T-cell (primary cell): ENCODE measurements around the gene ZFP3. TPM values are rescaled to one million over a fixed set of nuclear protein-coding genes. Genes with fewer than 3 reads are reported as not detected.
A peak's percentile ranks its signal among the peaks of the same experiment; 100 is the strongest.

Experiments
- ATAC-seq, 4 experiments: fragments of 200-7000 bp in 3 of 4; fragments of 150-1000 bp in 1 of 4; cut with Tn5 transposase; replicated peaks in 1 of 4; 1 replicate in 3 of 4; 2 replicates in 1 of 4; pipeline ENCODE4 v1.10.0; 2021; ENCODE audit warnings: moderate library complexity in 3 of 4, mild to moderate bottlenecking in 2 of 4, moderate number of reproducible peaks in 1 of 4
- CTCF ChIA-PET, 2 donors: fragments of 300-600 bp; sonication (Branson Sonifier 250); formaldehyde crosslinking; loops; one replicate each; lab custom pipeline; 2022; ENCODE audit warnings: antibody characterized with exemption in 2 of 2; lab: Charles Lee
- POLR2A ChIA-PET, 2 donors: fragments of 300-600 bp; sonication (Branson Sonifier 250); formaldehyde crosslinking; loops; one replicate each; lab custom pipeline; 2022; ENCODE audit warnings: antibody characterized with exemption in 2 of 2; lab: Charles Lee
- DNase-seq, 35 experiments: peaks; one replicate each; pipeline versions ENCODE4 v3.0.0 to v3.0.0-alpha.2; 2013 to 2023
- H3K27ac ChIP-seq: one replicate; pipeline ENCODE4 v1.5.1; 2013; ENCODE audit warnings: low read length
- H3K27me3 ChIP-seq, 2 experiments: replicated peaks in 1 of 2; 1 replicate in 1 of 2; 2 replicates in 1 of 2; pipeline versions ENCODE4 v1.6.1 to v1.7.0; 2013; ENCODE audit warnings: low read length in 1 of 2, mixed read lengths in 1 of 2; ENCODE audit not compliant: control insufficient read depth in 2 of 2, insufficient read depth in 2 of 2; ENCODE audit errors: extremely low read depth in 1 of 2
- H3K36me3 ChIP-seq, 2 donors: 1 replicate in 1 of 2; 2 replicates in 1 of 2; pipeline versions ENCODE4 v1.6.1 to v1.7.0; 2013; ENCODE audit warnings: low read length in 1 of 2; ENCODE audit not compliant: control insufficient read depth in 2 of 2, insufficient read depth in 1 of 2; ENCODE audit errors: extremely low read depth in 1 of 2
- H3K4me1 ChIP-seq, 2 experiments: 1 replicate in 1 of 2; 2 replicates in 1 of 2; pipeline versions ENCODE4 v1.6.1 to v1.7.0; 2013; ENCODE audit warnings: low read length in 2 of 2, mixed read lengths in 1 of 2; ENCODE audit not compliant: insufficient read depth in 2 of 2, control insufficient read depth in 1 of 2; ENCODE audit errors: extremely low read depth in 1 of 2
- H3K4me3 ChIP-seq, 2 donors: 1 replicate in 1 of 2; 2 replicates in 1 of 2; pipeline versions ENCODE4 v1.5.1 to v1.7.0; 2013; ENCODE audit warnings: mild to moderate bottlenecking in 2 of 2, low read length in 1 of 2, moderate library complexity in 1 of 2; ENCODE audit not compliant: control insufficient read depth in 1 of 2; ENCODE audit errors: extremely low read depth in 1 of 2
- H3K9me3 ChIP-seq: 2 replicates; pipeline ENCODE4 v1.7.0; 2013
- H3K27ac Mint-ChIP-seq, 2 donors: one replicate each; pipeline ENCODE4 v1.8.0; 2020 to 2021; ENCODE audit warnings: mild to moderate bottlenecking in 2 of 2, mixed read lengths in 2 of 2
- H3K27me3 Mint-ChIP-seq, 2 donors: one replicate each; pipeline ENCODE4 v1.8.0; 2021 to 2022; ENCODE audit warnings: mixed read lengths in 2 of 2
- H3K36me3 Mint-ChIP-seq: one replicate; pipeline ENCODE4 v1.8.0; 2021; ENCODE audit warnings: mixed read lengths
- H3K4me1 Mint-ChIP-seq, 3 donors: one replicate each; pipeline ENCODE4 v1.8.0; 2020 to 2022; ENCODE audit warnings: mixed read lengths in 3 of 3, mild to moderate bottlenecking in 1 of 3
- H3K4me3 Mint-ChIP-seq, 3 donors: one replicate each; pipeline ENCODE4 v1.8.0; 2020 to 2022; ENCODE audit warnings: mild to moderate bottlenecking in 3 of 3, mixed read lengths in 3 of 3, moderate library complexity in 3 of 3
- H3K9me3 Mint-ChIP-seq, 3 donors: one replicate each; pipeline ENCODE4 v1.8.0; 2020 to 2022; ENCODE audit warnings: mixed read lengths in 3 of 3
- WGBS: methylation state at CpG from one replicate; pipeline ENCODE4 v1.1.5; 2013; ENCODE audit warnings: missing lambda C conversion rate; ENCODE audit not compliant: insufficient coverage; 5-methylcytosine and 5-hydroxymethylcytosine counted together
- total RNA-seq, 35 experiments: library from RNA in 6 of 35; stranded (reverse) in 6 of 35; fragments of 120-200 nt in 1 of 35; gene quantifications; one replicate each; pipeline versions ENCODE4 v1.2.1 to v1.2.4 and lab custom pipeline; 2013 to 2026

The ZFP3 gene
- total RNA-seq, 5 donors from 2014 or later (not counting 1 experiment from before 2014, with no cell fraction given): 3.3 to 10.4 (median 8.5) TPM

DNA sequence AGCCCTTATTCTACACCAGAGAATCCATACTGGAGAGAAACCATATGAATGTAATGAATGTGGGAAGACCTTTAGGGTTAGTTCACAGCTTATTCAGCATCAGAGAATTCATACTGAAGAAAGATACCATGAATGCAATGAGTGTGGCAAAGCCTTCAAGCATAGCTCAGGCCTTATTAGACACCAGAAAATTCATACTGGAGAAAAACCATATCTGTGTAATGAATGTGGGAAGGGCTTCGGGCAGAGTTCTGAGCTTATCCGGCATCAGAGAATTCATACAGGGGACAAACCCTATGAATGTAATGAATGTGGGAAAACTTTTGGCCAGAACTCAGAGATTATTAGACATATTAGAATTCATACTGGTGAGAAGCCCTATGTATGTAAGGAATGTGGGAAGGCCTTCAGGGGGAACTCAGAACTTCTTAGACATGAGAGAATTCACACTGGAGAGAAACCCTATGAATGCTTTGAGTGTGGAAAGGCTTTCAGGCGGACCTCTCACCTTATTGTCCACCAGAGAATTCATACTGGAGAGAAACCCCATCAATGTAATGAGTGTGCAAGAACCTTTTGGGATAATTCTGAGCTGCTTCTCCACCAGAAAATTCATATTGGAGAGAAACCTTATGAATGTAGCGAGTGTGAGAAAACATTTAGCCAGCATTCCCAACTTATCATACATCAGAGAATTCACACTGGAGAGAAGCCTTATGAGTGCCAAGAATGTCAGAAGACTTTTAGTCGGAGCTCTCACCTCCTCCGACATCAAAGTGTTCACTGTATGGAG, 14.1 kb downstream of the ZFP3 start:
- peaks cover 0 to 6% of the 10 kb centered on the region in 2 experiments for H3K4me1 ChIP-seq
- POLR2A ChIA-PET: no interaction called here
- Mint-ChIP-seq H3K27me3 (peaks cover 0 to 4% of the 10 kb centered on the region in 2 donors), H3K4me1 (peaks cover 0 to 9% (median 7%) of the 10 kb centered on the region in 3 donors), H3K9me3 (peaks cover 34 to 67% (median 60%) of the 10 kb centered on the region in 3 donors), H3K27ac (no peak overlapping the region), H3K36me3 (peaks cover 65% of the 10 kb centered on the region), H3K4me3 (no peak overlapping the region)
- WGBS: 100% methylated on average over 2 of the region's 6 CpGs
- no peak overlapping the region for H3K27ac ChIP-seq
- H3K4me3 ChIP-seq: no peak overlapping the region
- CTCF ChIA-PET: no interaction called here
- H3K27me3 ChIP-seq: peaks cover 0 to 7% of the 10 kb centered on the region in 2 experiments
- DNase-seq (no peak), ATAC-seq (no peak)
- H3K9me3 ChIP-seq: peaks cover 41% of the 10 kb centered on the region
- peaks cover 11 to 40% of the 10 kb centered on the region in 2 donors for H3K36me3 ChIP-seq

GRCh38 chr17:5096731-5097100, 18.4 kb downstream of the ZFP3 start:
- Histone ChIP-seq H3K9me3 (peaks cover 28% of the 10 kb centered on the region), H3K4me3 (peak overlapping the region; percentile 30 to 79), H3K4me1 (peaks cover 0 to 8% of the 10 kb centered on the region in 2 experiments), H3K27me3 (peaks cover 0 to 13% of the 10 kb centered on the region in 2 experiments), H3K27ac (no peak overlapping the region), H3K36me3 (peaks cover 0 to 6% of the 10 kb centered on the region in 2 donors)
- Mint-ChIP-seq H3K27ac (no peak overlapping the region), H3K4me3 (peak overlapping the region; percentile 77 to 82 (median 79)), H3K27me3 (peaks cover 0 to 9% of the 10 kb centered on the region in 2 donors), H3K9me3 (peaks cover 19 to 38% (median 32%) of the 10 kb centered on the region in 3 donors), H3K36me3 (peaks cover 26% of the 10 kb centered on the region), H3K4me1 (peaks cover 0 to 8% (median 6%) of the 10 kb centered on the region in 3 donors)
- POLR2A ChIA-PET: no interaction called here
- WGBS: 18% methylated on average over 7 of the region's 7 CpGs
- DNase-seq (no peak), ATAC-seq (no peak)
- CTCF ChIA-PET: no interaction called here

DNA sequence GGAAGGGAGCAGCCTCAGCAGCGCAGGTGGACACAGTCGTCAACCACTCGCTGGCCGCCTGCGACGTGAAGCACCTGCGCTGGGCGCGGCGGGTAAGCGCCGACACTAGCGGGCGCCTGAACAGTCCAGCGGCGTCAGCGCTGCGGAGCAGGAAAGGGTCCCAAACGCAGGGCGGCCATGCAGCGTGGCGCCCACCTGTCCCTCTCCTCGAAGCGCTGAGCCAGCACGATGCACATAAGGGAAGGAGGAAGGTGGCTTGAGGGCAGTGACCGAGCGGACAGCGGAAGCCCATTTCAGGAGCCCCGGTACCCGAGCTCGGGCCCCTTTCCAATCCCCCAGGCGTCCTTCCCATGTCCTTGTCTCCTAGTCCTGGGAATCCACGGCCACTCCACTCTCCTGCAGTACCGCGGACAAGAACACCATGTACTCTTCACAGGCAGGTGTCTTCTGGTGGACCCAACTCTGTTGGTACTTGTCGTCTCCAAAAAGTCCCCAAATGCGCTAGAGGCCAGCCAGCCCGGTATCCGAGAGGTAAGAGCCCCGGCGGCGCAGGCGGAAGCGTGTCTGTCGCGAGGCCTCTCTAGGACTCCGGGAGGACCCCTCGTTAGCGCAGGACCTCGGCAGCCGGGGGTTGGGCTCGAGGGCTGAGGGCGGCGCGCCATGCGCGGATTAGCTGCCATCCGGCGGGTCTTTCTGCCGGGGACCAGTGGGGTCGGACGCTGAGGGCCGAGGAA, 19.0 kb downstream of the ZFP3 start:
- peak; percentile 85 to 93 (median 91) for ATAC-seq
- ChIA-PET POLR2A (no interaction called here), CTCF (no interaction called here)
- peak overlapping the region; percentile 77 to 82 (median 79) for H3K4me3 Mint-ChIP-seq
- no peak overlapping the region for H3K27ac ChIP-seq
- H3K36me3 ChIP-seq: peaks cover 0 to under 1% of the 10 kb centered on the region in 2 donors
- peak overlapping the region; percentile 30 to 79 for H3K4me3 ChIP-seq
- 7% methylated on average over 59 of the region's 63 CpGs for WGBS
- peaks cover 22% of the 10 kb centered on the region for H3K9me3 ChIP-seq
- peaks cover 18 to 33% (median 27%) of the 10 kb centered on the region in 3 donors for H3K9me3 Mint-ChIP-seq
- peaks cover 0 to 13% of the 10 kb centered on the region in 2 experiments for H3K27me3 ChIP-seq
- peak overlapping the region in 1 of 2 donors; percentile 48 for H3K27ac Mint-ChIP-seq
- peak in 34 of 35 experiments; percentile 16 to 71 (median 46) for DNase-seq
- H3K27me3 Mint-ChIP-seq: peaks cover 0 to 9% of the 10 kb centered on the region in 2 donors
- H3K4me1 ChIP-seq: peaks cover 0 to 8% of the 10 kb centered on the region in 2 experiments
- H3K36me3 Mint-ChIP-seq: peaks cover 20% of the 10 kb centered on the region
- H3K4me1 Mint-ChIP-seq: peaks cover 0 to 8% (median 6%) of the 10 kb centered on the region in 3 donors

- 94% methylated on average over 5 of the region's 5 CpGs for WGBS
- Mint-ChIP-seq H3K27ac (no peak overlapping the region), H3K4me3 (no peak overlapping the region), H3K9me3 (peaks cover 14 to 19% (median 14%) of the 10 kb centered on the region in 3 donors), H3K27me3 (peaks cover 0 to 9% of the 10 kb centered on the region in 2 donors), H3K4me1 (peaks cover 0 to 8% (median 6%) of the 10 kb centered on the region in 3 donors), H3K36me3 (peaks cover 10% of the 10 kb centered on the region)
- Histone ChIP-seq H3K4me1 (peaks cover 0 to 8% of the 10 kb centered on the region in 2 experiments), H3K4me3 (no peak overlapping the region), H3K9me3 (peaks cover 8% of the 10 kb centered on the region), H3K27me3 (peaks cover 0 to 13% of the 10 kb centered on the region in 2 experiments), H3K27ac (no peak overlapping the region), H3K36me3 (no peaks in the 10 kb centered on the region)
- DNase-seq: no peak
- ATAC-seq: no peak
- ChIA-PET POLR2A (no interaction called here), CTCF (no interaction called here)
Observed at GRCh38 chr17:5099271-5099670, 21.0 kb downstream of the ZFP3 start.

DNA sequence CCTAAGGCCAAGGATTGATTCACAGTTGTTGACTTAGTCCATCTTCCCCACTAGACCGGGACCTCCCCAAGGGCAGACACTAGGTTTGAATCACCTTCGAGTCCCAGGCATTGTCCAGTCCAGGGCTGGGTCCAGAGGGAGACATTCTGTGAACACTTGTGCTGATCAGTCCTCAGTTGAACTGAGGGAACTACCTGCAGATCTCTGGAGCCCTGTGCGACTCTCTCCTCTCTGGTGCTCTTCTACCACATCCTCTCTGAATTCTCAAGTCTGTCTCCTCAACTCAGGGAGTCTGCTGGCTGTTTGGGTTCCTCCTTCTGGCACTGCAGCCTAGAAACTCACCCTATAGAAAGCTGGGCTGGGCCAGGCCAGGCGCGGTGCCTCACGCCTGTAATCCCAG, 22.6 kb downstream of the ZFP3 start:
- H3K27ac ChIP-seq: no peak overlapping the region
- ATAC-seq (no peak), DNase-seq (no peak)
- no peak overlapping the region for H3K27ac Mint-ChIP-seq
- H3K27me3 Mint-ChIP-seq: peaks cover 0 to 9% of the 10 kb centered on the region in 2 donors
- peaks cover 5 to 9% (median 6%) of the 10 kb centered on the region in 3 donors for H3K9me3 Mint-ChIP-seq
- H3K9me3 ChIP-seq: peaks cover 5% of the 10 kb centered on the region
- H3K36me3 ChIP-seq: peaks cover 0 to 1% of the 10 kb centered on the region in 2 donors
- peaks cover 0 to 8% (median 6%) of the 10 kb centered on the region in 3 donors for H3K4me1 Mint-ChIP-seq
- 75% methylated on average over 6 of the region's 6 CpGs for WGBS
- H3K27me3 ChIP-seq: peaks cover 0 to 13% of the 10 kb centered on the region in 2 experiments
- peaks cover 0 to 8% of the 10 kb centered on the region in 2 experiments for H3K4me1 ChIP-seq
- no peak overlapping the region for H3K4me3 Mint-ChIP-seq
- H3K4me3 ChIP-seq: no peak overlapping the region
- CTCF ChIA-PET: no interaction called here
- H3K36me3 Mint-ChIP-seq: peaks cover 8% of the 10 kb centered on the region
- POLR2A ChIA-PET: interaction anchor here in 1 of 2 donors (0.5 kb wide), 1 partner anchor 17 kb away, joined by 6 read pairs; no protein-coding TSS in a partner anchor

GRCh38 chr17:5110816-5111215, 32.5 kb downstream of the ZFP3 start:
- peaks cover 0 to 21% of the 10 kb centered on the region in 2 donors for H3K36me3 ChIP-seq
- peaks cover 0 to 15% of the 10 kb centered on the region in 2 experiments for H3K27me3 ChIP-seq
- ChIA-PET POLR2A (no interaction called here), CTCF (interaction anchor here in 1 of 2 donors (1.2 kb wide), 1 partner anchor 32 kb away, joined by 3 read pairs; no protein-coding TSS in a partner anchor)
- Mint-ChIP-seq H3K36me3 (peaks cover 32% of the 10 kb centered on the region), H3K9me3 (no peaks in the 10 kb centered on the region), H3K27me3 (peaks cover 0 to 14% of the 10 kb centered on the region in 2 donors), H3K4me1 (peaks cover 31 to 34% (median 32%) of the 10 kb centered on the region in 3 donors), H3K4me3 (peak overlapping the region; percentile 82 to 93 (median 89)), H3K27ac (peak overlapping the region; percentile 13 to 29)
- H3K27ac ChIP-seq: no peak overlapping the region
- H3K4me1 ChIP-seq: peaks cover 5 to 23% of the 10 kb centered on the region in 2 experiments
- H3K9me3 ChIP-seq: peaks cover 4% of the 10 kb centered on the region
- H3K4me3 ChIP-seq: peak overlapping the region; percentile 74 to 91
- WGBS: 41% methylated on average over 8 of the region's 8 CpGs
- peak in 1 of 35 experiments; percentile 9 for DNase-seq
- no peak for ATAC-seq
